ENCODE measurements around the gene NEDD4L.

Gene NEDD4L

DNA sequence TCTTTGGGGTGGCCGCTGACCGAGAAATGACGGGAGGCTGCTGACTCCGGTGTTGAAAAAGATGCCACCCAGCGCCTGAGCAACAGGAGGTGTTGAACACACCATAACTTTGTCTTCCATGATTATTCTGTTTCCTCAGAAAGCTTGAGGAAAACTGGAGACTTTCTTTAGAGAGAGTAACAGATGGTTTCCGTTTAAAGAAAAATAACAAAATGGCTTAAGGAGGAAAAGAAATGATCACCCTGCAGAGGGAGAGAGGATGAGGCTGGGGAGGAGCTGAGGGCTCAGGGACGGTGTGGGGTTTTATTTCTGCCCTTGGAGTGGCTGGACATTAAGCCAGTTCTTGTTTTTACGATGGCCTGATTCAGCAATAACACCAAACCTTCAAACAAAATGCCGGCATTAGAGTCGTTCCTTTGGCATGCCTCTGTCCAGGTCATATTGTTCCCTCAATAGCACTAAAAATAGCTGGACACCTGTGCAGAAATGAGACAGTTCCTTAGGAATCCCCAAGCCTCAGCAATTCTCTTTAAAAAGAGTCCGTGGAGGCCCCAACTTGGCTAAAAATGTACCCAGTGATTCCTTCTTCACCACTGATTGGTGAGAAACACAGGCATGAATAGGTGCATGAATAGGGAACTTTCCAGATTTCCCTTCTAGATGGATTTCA is 402.5 kb downstream of the NEDD4L start:
- DNase-seq: no peak

- DNase-seq: peak; percentile 32
These were observed 403.5 kb downstream of the NEDD4L start for GRCh38 chr18:58447402-58448095.

DNA sequence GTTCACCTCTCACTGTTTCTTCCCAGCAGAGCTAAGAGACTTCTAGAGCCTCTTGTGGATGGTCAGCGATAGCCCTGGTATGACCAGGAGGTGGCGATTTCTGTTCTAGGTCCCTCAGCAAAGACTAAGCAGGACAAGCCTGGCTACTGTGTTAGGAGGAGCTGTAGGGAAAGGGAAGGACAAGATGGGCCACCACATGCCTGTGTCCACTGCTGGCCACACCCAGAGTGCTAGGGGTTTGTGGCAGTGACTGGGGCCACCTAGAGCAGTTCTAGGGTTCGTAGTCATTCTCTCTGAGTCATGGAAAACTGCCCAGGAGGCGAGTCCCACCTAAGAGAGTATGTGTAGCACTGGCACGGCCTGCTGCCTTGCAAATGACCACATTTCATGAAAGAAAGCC is 405.4 kb downstream of the NEDD4L start:
- DNase-seq: peak; percentile 24
